Activated naive CD8-positive, alpha-beta T cell treated with anti-CD3 and anti-CD28 coated beads, Interleukin-2, amount 10 ng/mL, durations not matched to agents 7 days and 5 days (primary cell): ENCODE measurements around the gene SDK2. TPM values are rescaled to one million over a fixed set of nuclear protein-coding genes. Genes with fewer than 3 reads are reported as not detected.

Experiments used
- ATAC-seq: fragments of 150-1000 bp; cut with Tn5 transposase; one replicate; pipeline ENCODE4 v1.10.0; 2021; ENCODE audit warnings: low read depth, moderate library complexity
- POLR2A ChIA-PET: fragments of 350-600 bp; sonication (Branson Sonifier 250); formaldehyde crosslinking; loops from one replicate; lab custom pipeline; 2021; ENCODE audit warnings: antibody characterized with exemption; lab: Charles Lee
- DNase-seq: peaks from one replicate; pipeline ENCODE4 v3.0.0; 2021
- H3K27ac Mint-ChIP-seq: one replicate; pipeline ENCODE4 v1.8.0; 2022; ENCODE audit warnings: mild to moderate bottlenecking, mixed read lengths
- H3K27me3 Mint-ChIP-seq: one replicate; pipeline ENCODE4 v1.8.0; 2022; ENCODE audit warnings: mild to moderate bottlenecking, moderate library complexity, mixed read lengths
- H3K36me3 Mint-ChIP-seq: one replicate; pipeline ENCODE4 v1.8.0; 2021; ENCODE audit warnings: mild to moderate bottlenecking, mixed read lengths
- H3K4me1 Mint-ChIP-seq: one replicate; pipeline ENCODE4 v1.8.0; 2021; ENCODE audit warnings: mixed read lengths
- H3K4me3 Mint-ChIP-seq: one replicate; pipeline ENCODE4 v1.8.0; 2022; ENCODE audit warnings: mild to moderate bottlenecking, moderate library complexity, mixed read lengths
- H3K9me3 Mint-ChIP-seq: one replicate; pipeline ENCODE4 v1.8.0; 2021; ENCODE audit warnings: mixed read lengths
- total RNA-seq, 2 experiments: library from RNA; stranded (reverse); gene quantifications; one replicate each; pipeline ENCODE4 v1.2.3, GENCODE V29; 2021

SDK2 gene
- total RNA-seq, 2 experiments from 2014 or later, result 29.3 to 31.1 TPM

GRCh38 chr17:73423806-73424205 lies 220.4 kb downstream of the SDK2 start:
- Mint-ChIP-seq H3K27me3 (no peaks in the 10 kb centered on the region), H3K9me3 (no peaks in the 10 kb centered on the region), H3K4me1 (no peaks in the 10 kb centered on the region), H3K27ac (no peak overlapping the region), H3K4me3 (no peak overlapping the region), H3K36me3 (peaks cover 7% of the 10 kb centered on the region)
- POLR2A ChIA-PET, result interaction anchor here (0.6 kb wide), 1 partner anchor 63 kb away, joined by 3 read pairs; no protein-coding TSS in a partner anchor
- no peak for DNase-seq
- no peak for ATAC-seq

GRCh38 chr17:73423159-73423715 lies 221.0 kb downstream of the SDK2 start:
- DNase-seq (no peak), ATAC-seq (no peak)
- Mint-ChIP-seq H3K36me3 (peaks cover 8% of the 10 kb centered on the region), H3K9me3 (no peaks in the 10 kb centered on the region), H3K4me1 (no peaks in the 10 kb centered on the region), H3K4me3 (no peak overlapping the region), H3K27me3 (no peaks in the 10 kb centered on the region), H3K27ac (no peak overlapping the region)
- POLR2A ChIA-PET, result no interaction called here

GRCh38 chr17:73422121-73422520 lies 222.1 kb downstream of the SDK2 start:
- H3K4me1 Mint-ChIP-seq, result no peaks in the 10 kb centered on the region
- H3K27ac Mint-ChIP-seq, result no peak overlapping the region
- H3K27me3 Mint-ChIP-seq, result no peaks in the 10 kb centered on the region
- no peaks in the 10 kb centered on the region for H3K9me3 Mint-ChIP-seq
- ATAC-seq (no peak), DNase-seq (no peak)
- POLR2A ChIA-PET, result interaction anchor here (1.1 kb wide), 1 partner anchor 10 kb away, joined by 4 read pairs; no protein-coding TSS in a partner anchor
- peaks cover 8% of the 10 kb centered on the region for H3K36me3 Mint-ChIP-seq
- no peak overlapping the region for H3K4me3 Mint-ChIP-seq

- Mint-ChIP-seq H3K4me3 (no peak overlapping the region), H3K9me3 (no peaks in the 10 kb centered on the region), H3K36me3 (peaks cover 8% of the 10 kb centered on the region), H3K4me1 (no peaks in the 10 kb centered on the region), H3K27me3 (no peaks in the 10 kb centered on the region), H3K27ac (no peak overlapping the region)
- no peak for ATAC-seq
- POLR2A ChIA-PET, result interaction anchor here (1.1 kb wide), 1 partner anchor 11 kb away, joined by 4 read pairs; no protein-coding TSS in a partner anchor
- no peak for DNase-seq
Observed at GRCh38 chr17:73420897-73421296, 223.3 kb downstream of the SDK2 start.

- no peak overlapping the region for H3K27ac Mint-ChIP-seq
- peaks cover 8% of the 10 kb centered on the region for H3K36me3 Mint-ChIP-seq
- DNase-seq (no peak), ATAC-seq (no peak)
- no peak overlapping the region for H3K4me3 Mint-ChIP-seq
- POLR2A ChIA-PET, result no interaction called here
- H3K27me3 Mint-ChIP-seq, result no peaks in the 10 kb centered on the region
- no peaks in the 10 kb centered on the region for H3K4me1 Mint-ChIP-seq
- H3K9me3 Mint-ChIP-seq, result no peaks in the 10 kb centered on the region
Observed at GRCh38 chr17:73419881-73420280, 224.4 kb downstream of the SDK2 start.

GRCh38 chr17:73419051-73419450 lies 225.2 kb downstream of the SDK2 start:
- Mint-ChIP-seq H3K27me3 (no peaks in the 10 kb centered on the region), H3K9me3 (no peaks in the 10 kb centered on the region), H3K4me1 (no peaks in the 10 kb centered on the region), H3K4me3 (no peak overlapping the region), H3K36me3 (peaks cover 10% of the 10 kb centered on the region), H3K27ac (no peak overlapping the region)
- POLR2A ChIA-PET, result no interaction called here
- DNase-seq (no peak), ATAC-seq (no peak)

GRCh38 chr17:73415782-73416181 lies 228.5 kb downstream of the SDK2 start:
- H3K27me3 Mint-ChIP-seq, result no peaks in the 10 kb centered on the region
- H3K27ac Mint-ChIP-seq, result no peak overlapping the region
- H3K4me1 Mint-ChIP-seq, result no peaks in the 10 kb centered on the region
- H3K4me3 Mint-ChIP-seq, result no peak overlapping the region
- no peak for ATAC-seq
- no peak for DNase-seq
- POLR2A ChIA-PET, result interaction anchor here (0.6 kb wide), 1 partner anchor 8 kb away, joined by 4 read pairs; no protein-coding TSS in a partner anchor
- H3K36me3 Mint-ChIP-seq, result peaks cover 7% of the 10 kb centered on the region
- no peaks in the 10 kb centered on the region for H3K9me3 Mint-ChIP-seq

GRCh38 chr17:73414171-73414955 lies 229.9 kb downstream of the SDK2 start:
- H3K4me3 Mint-ChIP-seq, result no peak overlapping the region
- H3K27me3 Mint-ChIP-seq, result no peaks in the 10 kb centered on the region

GRCh38 chr17:73412914-73413313 lies 231.3 kb downstream of the SDK2 start:
- DNase-seq, result no peak
- Mint-ChIP-seq H3K4me1 (no peaks in the 10 kb centered on the region), H3K9me3 (no peaks in the 10 kb centered on the region), H3K4me3 (no peak overlapping the region), H3K27me3 (no peaks in the 10 kb centered on the region), H3K27ac (no peak overlapping the region), H3K36me3 (peaks cover 3% of the 10 kb centered on the region)
- POLR2A ChIA-PET, result no interaction called here
- no peak for ATAC-seq

More at GRCh38 chr17:73414171-73414955, 229.9 kb downstream of the SDK2 start:
- Mint-ChIP-seq H3K4me1 (no peaks in the 10 kb centered on the region), H3K36me3 (peaks cover 5% of the 10 kb centered on the region), H3K9me3 (no peaks in the 10 kb centered on the region), H3K27ac (no peak overlapping the region)
- ATAC-seq, result no peak
- POLR2A ChIA-PET, result no interaction called here
- no peak for DNase-seq

- Mint-ChIP-seq H3K4me3 (no peak overlapping the region), H3K27me3 (no peaks in the 10 kb centered on the region), H3K9me3 (no peaks in the 10 kb centered on the region), H3K4me1 (no peaks in the 10 kb centered on the region), H3K27ac (no peak overlapping the region), H3K36me3 (peaks cover 3% of the 10 kb centered on the region)
- POLR2A ChIA-PET, result no interaction called here
- DNase-seq (no peak), ATAC-seq (no peak)
Observed at GRCh38 chr17:73411313-73411747, 232.9 kb downstream of the SDK2 start.

GRCh38 chr17:73410586-73411312 lies 233.5 kb downstream of the SDK2 start:
- peaks cover 3% of the 10 kb centered on the region for H3K36me3 Mint-ChIP-seq
- ATAC-seq (no peak), DNase-seq (no peak)
- H3K27ac Mint-ChIP-seq, result no peak overlapping the region
- POLR2A ChIA-PET, result no interaction called here
- no peaks in the 10 kb centered on the region for H3K4me1 Mint-ChIP-seq
- H3K4me3 Mint-ChIP-seq, result no peak overlapping the region
- H3K9me3 Mint-ChIP-seq, result no peaks in the 10 kb centered on the region
- H3K27me3 Mint-ChIP-seq, result no peaks in the 10 kb centered on the region

- POLR2A ChIA-PET, result no interaction called here
- no peak for DNase-seq
- Mint-ChIP-seq H3K36me3 (peaks cover 3% of the 10 kb centered on the region), H3K27ac (no peak overlapping the region), H3K4me3 (no peak overlapping the region), H3K27me3 (no peaks in the 10 kb centered on the region), H3K4me1 (no peaks in the 10 kb centered on the region), H3K9me3 (no peaks in the 10 kb centered on the region)
- no peak for ATAC-seq
Observed at GRCh38 chr17:73404246-73404645, 240.0 kb downstream of the SDK2 start.

- ATAC-seq (no peak), DNase-seq (no peak)
- Mint-ChIP-seq H3K27ac (no peak overlapping the region), H3K9me3 (no peaks in the 10 kb centered on the region), H3K4me1 (no peaks in the 10 kb centered on the region), H3K27me3 (no peaks in the 10 kb centered on the region), H3K36me3 (peaks cover 3% of the 10 kb centered on the region), H3K4me3 (no peak overlapping the region)
- POLR2A ChIA-PET, result no interaction called here
Observed at GRCh38 chr17:73402466-73402865, 241.8 kb downstream of the SDK2 start.
